AG04449 (cell line): Measurements from ENCODE around the gene LSMEM2.

Experiments used
- CTCF ChIA-PET: fragments of 350-600 bp; formaldehyde crosslinking; extraction: SDS; loops from one replicate; lab custom pipeline; 2021; ENCODE audit warnings: antibody characterized with exemption; lab: Yijun Ruan, JAX
- POLR2A ChIA-PET: fragments of 400-600, 350-600 bp; formaldehyde crosslinking; extraction: SDS; loops from one replicate; lab custom pipeline; 2020; ENCODE audit warnings: antibody characterized with exemption, inconsistent platforms; lab: Yijun Ruan, JAX
- DNase-seq: peaks from one replicate; pipeline ENCODE4 v3.0.0-alpha.2; 2010; ENCODE audit warnings: low read depth, low spot score
- H3K4me3 ChIP-seq: 2 replicates; pipeline ENCODE4 v1.5.1; 2011; ENCODE audit warnings: low read depth, mild to moderate bottlenecking, control low read depth, low read length
- TF ChIP-seq, protein P1 (sequence below): IDR thresholded peaks from one replicate; pipeline ENCODE4 v1.5.1; 2011; ENCODE audit warnings: mild to moderate bottlenecking, moderate library complexity, low read length, control low read depth, inconsistent platforms; ENCODE audit not compliant: insufficient read depth; ENCODE audit errors: missing control alignments

LSMEM2 gene

DNA sequence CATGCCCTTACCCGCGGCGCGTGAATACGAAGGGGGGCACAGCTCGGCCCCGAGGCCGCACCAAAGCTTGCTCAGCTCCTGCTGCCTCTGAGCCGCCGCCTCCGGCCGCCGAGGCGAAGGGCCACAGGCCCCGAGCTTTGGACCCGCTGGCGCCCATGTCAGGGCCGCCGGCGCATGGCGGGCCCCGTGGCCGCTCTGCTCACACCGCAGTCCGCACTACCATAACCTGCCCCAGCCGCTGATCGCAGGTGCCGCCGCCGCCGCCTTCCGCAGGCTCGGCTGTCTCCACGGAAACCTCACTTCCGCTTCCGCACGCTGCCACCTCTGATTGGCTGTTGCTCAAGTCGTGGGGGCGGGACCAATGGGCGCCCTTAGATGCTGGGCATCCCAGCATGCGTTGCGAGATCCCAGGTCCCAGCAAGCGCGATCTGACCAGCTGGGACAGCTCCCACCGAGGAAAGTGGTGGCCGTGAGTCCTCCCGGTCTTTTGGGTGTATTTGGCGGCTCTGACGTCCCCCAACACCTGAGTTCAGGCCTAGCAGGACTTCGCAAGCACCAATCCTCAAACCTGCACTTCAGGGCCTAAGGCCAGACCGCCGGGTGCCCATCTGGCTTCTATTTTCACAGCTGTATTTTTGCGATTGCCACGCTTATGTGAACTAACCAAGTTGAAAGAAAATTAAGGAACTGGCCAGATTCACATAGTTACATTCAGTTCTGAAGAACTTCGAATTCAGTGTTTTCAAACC, 49.2 kb downstream of the LSMEM2 start, which contains the start of gene TUSC2:
Gene TUSC2, minus strand, starts transcription at position 281 of the 749 bp plus-strand sequence. Its CDS starts 124 bp downstream, at position 157.
- DNase-seq, result peak; percentile 64
- ChIA-PET CTCF (interaction anchor here (1.6 to 3.9 kb wide), 5 partner anchors 9 to 134 kb away, joined by 5 to 29 read pairs (median 7); no protein-coding TSS in a partner anchor), POLR2A (interaction anchor here (0.6 to 2.2 kb wide), 6 partner anchors 9 to 231 kb away, joined by 3 to 31 read pairs (median 4); partner anchors contain the start of gene IFRD2)
- TF ChIP-seq, protein P1, sequence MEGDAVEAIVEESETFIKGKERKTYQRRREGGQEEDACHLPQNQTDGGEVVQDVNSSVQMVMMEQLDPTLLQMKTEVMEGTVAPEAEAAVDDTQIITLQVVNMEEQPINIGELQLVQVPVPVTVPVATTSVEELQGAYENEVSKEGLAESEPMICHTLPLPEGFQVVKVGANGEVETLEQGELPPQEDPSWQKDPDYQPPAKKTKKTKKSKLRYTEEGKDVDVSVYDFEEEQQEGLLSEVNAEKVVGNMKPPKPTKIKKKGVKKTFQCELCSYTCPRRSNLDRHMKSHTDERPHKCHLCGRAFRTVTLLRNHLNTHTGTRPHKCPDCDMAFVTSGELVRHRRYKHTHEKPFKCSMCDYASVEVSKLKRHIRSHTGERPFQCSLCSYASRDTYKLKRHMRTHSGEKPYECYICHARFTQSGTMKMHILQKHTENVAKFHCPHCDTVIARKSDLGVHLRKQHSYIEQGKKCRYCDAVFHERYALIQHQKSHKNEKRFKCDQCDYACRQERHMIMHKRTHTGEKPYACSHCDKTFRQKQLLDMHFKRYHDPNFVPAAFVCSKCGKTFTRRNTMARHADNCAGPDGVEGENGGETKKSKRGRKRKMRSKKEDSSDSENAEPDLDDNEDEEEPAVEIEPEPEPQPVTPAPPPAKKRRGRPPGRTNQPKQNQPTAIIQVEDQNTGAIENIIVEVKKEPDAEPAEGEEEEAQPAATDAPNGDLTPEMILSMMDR, result no peak
- peak within 1 kb of the TSS; percentile 83 for H3K4me3 ChIP-seq

DNA sequence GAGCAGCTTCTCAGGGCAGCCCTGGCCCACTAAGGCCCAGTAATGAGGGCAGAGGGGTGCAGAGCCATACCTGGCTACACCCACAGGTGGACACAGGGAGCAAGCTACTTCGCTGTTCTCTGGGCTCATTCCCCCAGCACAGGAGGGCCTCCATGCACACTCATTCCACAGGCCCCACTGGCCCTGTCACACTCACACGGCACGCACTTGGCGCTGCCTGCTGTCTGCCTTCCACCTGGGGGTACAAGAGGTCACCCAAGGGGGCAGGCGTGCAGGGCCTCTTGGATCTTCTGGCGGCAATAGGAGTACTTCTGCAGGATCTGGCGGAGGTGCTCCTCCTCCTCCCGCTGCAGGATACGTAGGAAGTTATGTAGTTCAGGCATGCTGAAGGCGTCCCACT, 51.4 kb downstream of the LSMEM2 start:
- CTCF ChIA-PET, result interaction anchor here (1.9 kb wide), 1 partner anchor 9 kb away, joined by 7 read pairs; the partner anchor contains the start of gene HYAL2
- TF ChIP-seq, protein P1, result no peak
- POLR2A ChIA-PET, result no interaction called here
- DNase-seq, result no peak
- H3K4me3 ChIP-seq, result no peak overlapping the region

DNA sequence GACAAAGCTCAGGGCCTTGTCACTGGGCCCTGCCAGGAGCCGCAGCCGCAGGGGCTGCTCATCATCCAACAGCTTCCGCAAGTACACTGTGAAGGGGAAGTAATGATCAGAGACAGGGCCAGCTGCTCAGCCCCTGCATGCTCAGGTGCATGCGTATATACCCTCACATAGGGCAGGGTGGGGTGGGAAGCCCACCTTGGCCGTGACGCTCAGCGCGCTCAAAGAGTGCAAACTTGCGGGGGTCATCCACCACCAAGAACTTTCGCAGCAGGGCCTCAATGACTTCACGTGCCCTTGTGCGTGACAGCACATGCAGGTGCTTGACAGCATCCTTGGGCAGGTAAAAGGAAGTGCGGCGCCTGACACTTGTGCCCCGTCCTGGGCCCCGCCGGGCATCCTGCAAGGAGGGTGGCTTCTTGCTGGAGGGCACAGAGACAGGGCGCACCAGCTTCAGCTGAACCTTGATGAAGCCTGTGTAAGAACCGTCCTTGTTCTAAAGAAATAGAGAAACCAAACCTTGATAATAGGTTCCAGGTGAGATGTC, 52.5 kb downstream of the LSMEM2 start:
- ChIA-PET CTCF (interaction anchor here (1.9 kb wide), 1 partner anchor 10 kb away, joined by 7 read pairs; the partner anchor contains the start of gene HYAL2), POLR2A (no interaction called here)
- no peak overlapping the region for H3K4me3 ChIP-seq
- DNase-seq, result no peak
- TF ChIP-seq, protein P1, result no peak

DNA sequence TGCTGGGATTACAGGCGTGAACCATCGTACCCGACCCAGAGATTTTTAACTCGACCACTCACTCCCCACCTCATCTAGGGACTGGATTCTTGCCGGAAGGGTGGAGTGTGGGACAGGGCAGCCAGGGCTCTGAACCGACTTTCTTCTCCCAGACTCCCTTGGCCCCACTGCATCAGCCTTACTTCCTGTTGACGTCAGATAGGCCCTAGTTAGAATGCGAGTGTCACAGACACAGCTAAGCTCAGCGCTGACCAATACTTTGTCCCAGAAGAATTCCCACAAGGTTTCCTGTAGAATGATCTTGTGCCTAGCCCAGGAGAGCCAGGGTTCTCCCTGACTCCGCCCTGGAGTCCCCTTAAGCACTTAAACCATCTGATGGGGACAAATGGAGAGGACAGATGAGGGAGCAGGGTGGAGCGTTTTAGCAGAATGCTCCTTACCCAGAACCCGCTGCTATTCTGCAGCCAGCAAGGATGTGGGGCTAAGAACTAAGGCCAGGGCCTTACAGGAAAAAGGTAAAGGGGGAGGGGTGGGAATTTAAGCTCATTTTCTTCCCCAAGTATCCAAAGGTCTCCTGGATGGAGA, 54.9 kb downstream of the LSMEM2 start:
- CTCF ChIA-PET, result interaction anchor here (1.0 to 3.0 kb wide), 5 partner anchors 11 to 208 kb away, joined by 3 to 18 read pairs (median 3); partner anchors contain the start of gene HYAL2
- TF ChIP-seq, protein P1, result no peak
- DNase-seq, result no peak
- H3K4me3 ChIP-seq, result peak overlapping the region; percentile 15
- POLR2A ChIA-PET, result interaction anchor here (1.2 kb wide), 1 partner anchor 12 kb away, joined by 3 read pairs; no protein-coding TSS in a partner anchor

DNA sequence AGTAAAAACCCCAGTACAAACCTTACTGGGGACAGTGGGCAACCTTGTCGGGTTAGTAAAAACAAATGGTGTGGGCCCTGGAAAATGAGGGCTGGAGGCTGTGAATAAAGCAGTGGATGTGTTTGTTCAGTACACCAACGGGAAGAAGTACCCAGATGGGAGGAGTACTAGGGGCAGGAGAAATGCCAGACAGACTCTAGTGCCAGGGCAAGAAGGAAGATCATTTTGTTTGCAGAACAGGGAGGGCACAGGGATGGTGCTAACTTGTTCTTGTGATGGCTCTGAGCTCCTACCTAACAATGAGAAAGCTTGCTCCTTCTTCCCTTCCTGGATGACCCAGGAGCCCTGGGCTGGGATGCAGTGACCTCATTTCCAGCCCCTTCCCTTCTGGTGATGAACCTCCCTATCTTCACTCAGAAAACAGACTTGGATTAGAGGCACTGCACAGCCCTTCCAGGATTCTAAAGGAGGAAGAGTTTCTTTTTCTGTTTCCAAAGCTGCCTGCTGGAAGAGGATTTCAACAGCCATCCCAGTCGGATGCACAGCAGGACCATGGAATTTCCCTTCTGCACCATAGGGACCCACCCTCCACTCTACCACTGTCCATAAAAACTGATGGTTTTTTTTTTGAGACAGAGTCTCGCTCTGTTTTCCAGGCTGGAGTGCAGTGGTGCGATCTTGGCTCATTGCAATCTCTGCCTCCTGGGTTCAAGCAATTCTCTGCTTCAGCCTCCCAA, 55.6 kb downstream of the LSMEM2 start:
- POLR2A ChIA-PET, result no interaction called here
- TF ChIP-seq, protein P1, result no peak
- peak overlapping the region; percentile 21 for H3K4me3 ChIP-seq
- no peak for DNase-seq
- CTCF ChIA-PET, result interaction anchor here (1.0 to 3.0 kb wide), 6 partner anchors 11 to 208 kb away, joined by 3 to 18 read pairs (median 3); partner anchors contain the start of gene HYAL2
